ENCODE results near the gene PTGES. TPM values are rescaled to one million over a fixed set of nuclear protein-coding genes. Genes with fewer than 3 reads are reported as not detected.

The PTGES gene
- total RNA-seq, 1 donor from 2014 or later = 3.2 TPM

- DNase-seq (ENCODE audit: low read depth) = no peak
Observed at GRCh38 chr9:129692534-129692933, 60.3 kb downstream of the PTGES start.

Other genes with a start within 250 kb of the PTGES start
- 0.05 TPM in 1 of 2 replicates, not detected in the other for gene C9orf50, start 131.9 kb downstream of the PTGES start, total RNA-seq
- 22.2 and 38.2 TPM in 2 replicates for gene NTMT1, start 126.9 kb downstream of the PTGES start, total RNA-seq
- gene ASB6, start 110.9 kb downstream of the PTGES start, total RNA-seq = 17.4 and 21.9 TPM in 2 replicates
- 0.45 TPM in 1 of 2 replicates, not detected in the other for gene PRRX2, start 87.4 kb downstream of the PTGES start, total RNA-seq
- gene TOR1B, start 50.1 kb upstream of the PTGES start, total RNA-seq = 25.6 and 25.9 TPM in 2 replicates
- gene TOR1A, start 71.1 kb upstream of the PTGES start, total RNA-seq = 48.4 and 52.8 TPM in 2 replicates
- gene C9orf78, start 82.2 kb upstream of the PTGES start, total RNA-seq = 48.6 and 64.5 TPM in 2 replicates
- 5.2 and 18.4 TPM in 2 replicates for gene USP20, start 82.4 kb upstream of the PTGES start, total RNA-seq

All from renal cortical epithelial cell (primary cell).